Testis (tissue), 3 donors: Measurements from ENCODE around the gene HDAC2. TPM values are rescaled to one million over a fixed set of nuclear protein-coding genes. Genes with fewer than 3 reads are reported as not detected.

Experiments used
- DNase-seq: peaks from one replicate; pipeline ENCODE4 v3.0.0-alpha.2; 2019
- H3K27ac ChIP-seq, 2 donors: fragments of 200-600 bp; sonication (generic); one replicate each; pipeline ENCODE4 v1.5.1; 2019
- H3K27me3 ChIP-seq: fragments of 200-600 bp; sonication (generic); one replicate; pipeline ENCODE4 v1.5.1; 2019
- H3K36me3 ChIP-seq: fragments of 200-600 bp; sonication (generic); one replicate; pipeline ENCODE4 v1.5.1; 2017; ENCODE audit warnings: low read depth; ENCODE audit errors: missing control alignments
- H3K4me1 ChIP-seq: fragments of 200-600 bp; sonication (generic); one replicate; pipeline ENCODE4 v1.5.1; 2019
- H3K4me3 ChIP-seq, 2 donors: fragments of 200-600 bp; sonication (generic); one replicate each; pipeline ENCODE4 v1.5.1; 2017 to 2019
- H3K9me3 ChIP-seq: fragments of 200-600 bp; sonication (generic); one replicate; pipeline ENCODE4 v1.5.1; 2017
- POLR2A ChIP-seq: fragments of 450-650 bp; IDR thresholded peaks from one replicate; pipeline ENCODE4 v1.6.1; 2017; ENCODE audit warnings: antibody characterized with exemption, mild to moderate bottlenecking, moderate library complexity
- WGBS, 2 donors: methylation state at CpG; one replicate each; pipeline ENCODE4 v1.1.5; 2018; 5-methylcytosine and 5-hydroxymethylcytosine counted together
- intact Hi-C: fragments of 100-400 bp; cut with DNase I; formaldehyde crosslinking; loops from one replicate; pipeline ENCODE4 v1.15.1; 2023; ENCODE audit warnings: low total_unique reads
- polyA plus RNA-seq: library from polyadenylated mRNA; stranded (reverse); fragments of 350-450 nt; fragmentation: Illumina TruSeq; extraction: RNeasy Lipid Tissue Mini Kit (QIAGEN cat#74804); gene quantifications from one replicate; pipeline ENCODE4 v1.2.3, GENCODE V29; 2014; ENCODE audit warnings: low read depth, low replicate concordance; ENCODE audit not compliant: insufficient read depth
- total RNA-seq, 2 donors: library from RNA; depleted of rRNA; stranded (reverse); fragments of >200 nt; gene quantifications; one replicate each; pipeline ENCODE4 v1.2.3, GENCODE V29; 2016
- TF ChIP-seq, protein P1 (sequence below), 3 experiments: fragments of 450-650 bp in 2 of 3; fragments of 200-600 bp in 1 of 3; sonication (generic) in 1 of 3; IDR thresholded peaks; one replicate each; pipeline ENCODE4 v1.5.1; 2016 to 2019; ENCODE audit warnings: antibody characterized with exemption in 3 of 3, mild to moderate bottlenecking in 2 of 3, moderate library complexity in 1 of 3

The HDAC2 gene
- total and polyA plus RNA-seq, 3 donors from 2014 or later = 99.3 to 146 (median 119) TPM

DNA sequence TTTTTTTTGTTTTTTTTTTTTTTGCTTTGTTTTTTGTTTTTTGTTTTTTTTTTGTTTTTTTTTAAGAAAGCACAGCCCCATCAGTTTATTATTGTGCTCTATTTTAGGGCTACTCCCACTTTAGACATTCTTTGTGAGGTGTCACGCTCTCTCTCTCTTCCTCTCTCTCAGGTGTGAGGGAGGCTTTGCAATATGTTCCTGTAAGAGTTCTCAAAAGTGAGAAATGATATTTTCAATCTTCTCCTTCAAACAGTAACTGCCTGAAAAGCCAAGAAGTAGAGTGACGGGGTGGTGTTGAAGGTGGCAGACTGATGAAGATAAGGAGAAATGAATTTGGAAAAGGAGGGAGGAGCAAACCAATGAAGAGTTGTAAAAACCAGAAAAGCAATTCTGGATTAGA lies 28.3 kb upstream of the HDAC2 start:
- Histone ChIP-seq H3K4me1 (peaks cover 8% of the 10 kb centered on the region), H3K9me3 (no peaks in the 10 kb centered on the region), H3K4me3 (no peak overlapping the region), H3K27ac (no peak overlapping the region), H3K36me3 (no peaks in the 10 kb centered on the region), H3K27me3 (no peaks in the 10 kb centered on the region)
- DNase-seq = no peak
- intact Hi-C loops = no loop called here
- WGBS, 2 donors = 92% methylated on average over 2 of the region's 2 CpGs
- no peak for TF ChIP-seq POLR2A
- TF ChIP-seq, protein P1, sequence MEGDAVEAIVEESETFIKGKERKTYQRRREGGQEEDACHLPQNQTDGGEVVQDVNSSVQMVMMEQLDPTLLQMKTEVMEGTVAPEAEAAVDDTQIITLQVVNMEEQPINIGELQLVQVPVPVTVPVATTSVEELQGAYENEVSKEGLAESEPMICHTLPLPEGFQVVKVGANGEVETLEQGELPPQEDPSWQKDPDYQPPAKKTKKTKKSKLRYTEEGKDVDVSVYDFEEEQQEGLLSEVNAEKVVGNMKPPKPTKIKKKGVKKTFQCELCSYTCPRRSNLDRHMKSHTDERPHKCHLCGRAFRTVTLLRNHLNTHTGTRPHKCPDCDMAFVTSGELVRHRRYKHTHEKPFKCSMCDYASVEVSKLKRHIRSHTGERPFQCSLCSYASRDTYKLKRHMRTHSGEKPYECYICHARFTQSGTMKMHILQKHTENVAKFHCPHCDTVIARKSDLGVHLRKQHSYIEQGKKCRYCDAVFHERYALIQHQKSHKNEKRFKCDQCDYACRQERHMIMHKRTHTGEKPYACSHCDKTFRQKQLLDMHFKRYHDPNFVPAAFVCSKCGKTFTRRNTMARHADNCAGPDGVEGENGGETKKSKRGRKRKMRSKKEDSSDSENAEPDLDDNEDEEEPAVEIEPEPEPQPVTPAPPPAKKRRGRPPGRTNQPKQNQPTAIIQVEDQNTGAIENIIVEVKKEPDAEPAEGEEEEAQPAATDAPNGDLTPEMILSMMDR (IDR thresholded peaks at IDR 0.05) = no peak

DNA sequence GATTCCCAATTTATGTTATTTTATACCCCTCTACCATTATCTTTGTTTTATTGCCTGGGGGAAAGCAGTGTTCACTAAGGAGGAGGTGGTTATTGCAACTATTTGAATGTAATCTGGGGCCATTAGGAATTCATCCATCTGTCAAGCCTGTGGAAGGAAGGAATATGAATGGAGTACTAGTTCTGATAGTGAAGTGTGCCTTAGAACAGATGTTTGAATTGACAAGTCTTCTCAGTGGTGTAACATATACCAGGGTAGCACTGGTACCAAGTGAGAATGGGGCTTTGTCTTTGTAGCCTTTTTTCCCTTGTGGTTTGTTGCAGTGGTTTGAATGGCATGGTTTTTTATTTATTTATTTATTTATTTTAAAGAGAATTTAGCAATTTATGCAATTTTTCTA lies 27.9 kb upstream of the HDAC2 start:
- intact Hi-C loops = no loop called here
- Histone ChIP-seq H3K27me3 (no peaks in the 10 kb centered on the region), H3K27ac (no peak overlapping the region), H3K4me3 (no peak overlapping the region), H3K4me1 (peaks cover 8% of the 10 kb centered on the region), H3K36me3 (no peaks in the 10 kb centered on the region), H3K9me3 (no peaks in the 10 kb centered on the region)
- TF ChIP-seq, protein P1 (IDR thresholded peaks at IDR 0.05) = no peak
- no peak for TF ChIP-seq POLR2A
- DNase-seq = no peak

DNA sequence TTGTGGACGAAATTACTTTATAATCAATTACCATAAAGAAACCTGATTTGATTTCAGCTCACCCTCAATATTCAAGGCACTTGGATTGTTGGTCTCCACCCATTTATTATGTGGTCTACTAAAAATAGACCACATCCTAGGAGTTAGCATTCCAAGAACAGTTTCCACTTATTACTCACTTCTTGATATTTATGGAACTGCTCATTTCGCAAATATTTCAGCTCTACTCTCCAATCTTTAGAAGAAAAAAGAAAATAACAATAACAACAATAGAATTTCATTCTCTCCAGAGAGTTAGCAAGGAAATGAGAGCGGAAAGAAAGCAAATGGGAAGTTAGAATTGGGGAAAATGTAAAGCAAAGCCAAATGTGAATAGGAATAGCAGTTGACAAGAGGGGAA lies 26.2 kb upstream of the HDAC2 start:
- H3K4me3 ChIP-seq = no peak overlapping the region
- intact Hi-C loops = no loop called here
- 57 to 63% methylated on average over 3 of the region's 3 CpGs for WGBS, 2 donors
- no peak for DNase-seq
- H3K36me3 ChIP-seq = no peaks in the 10 kb centered on the region
- H3K4me1 ChIP-seq = peaks cover 8% of the 10 kb centered on the region
- H3K27me3 ChIP-seq = no peaks in the 10 kb centered on the region
- no peak for TF ChIP-seq POLR2A
- TF ChIP-seq, protein P1 (IDR thresholded peaks at IDR 0.05) = no peak
- H3K9me3 ChIP-seq = no peaks in the 10 kb centered on the region
- H3K27ac ChIP-seq = no peak overlapping the region

DNA sequence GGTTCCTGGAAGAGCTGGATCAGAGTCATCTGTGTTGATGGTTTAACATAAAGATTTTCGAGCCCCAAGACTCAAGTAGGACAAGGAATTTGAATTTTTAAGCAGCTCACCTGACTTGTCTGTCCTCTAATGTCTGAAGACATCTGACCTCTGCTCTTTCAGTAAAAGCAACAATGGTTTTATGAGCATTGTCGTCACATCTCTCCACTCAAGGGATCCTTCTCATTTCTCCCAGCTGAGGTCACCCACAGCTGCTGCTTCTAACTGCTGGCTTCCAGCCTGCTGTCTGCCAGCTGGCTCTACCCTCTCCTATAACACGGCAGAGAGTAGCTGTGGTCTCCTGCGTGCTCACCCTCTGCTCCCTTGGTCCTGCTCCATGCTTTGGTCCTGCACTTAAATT lies 24.7 kb upstream of the HDAC2 start:
- DNase-seq = peak; percentile 36
- Histone ChIP-seq H3K4me1 (peaks cover 8% of the 10 kb centered on the region), H3K4me3 (no peak overlapping the region), H3K9me3 (no peaks in the 10 kb centered on the region), H3K27me3 (no peaks in the 10 kb centered on the region), H3K36me3 (no peaks in the 10 kb centered on the region), H3K27ac (no peak overlapping the region)
- intact Hi-C loops = no loop called here
- 17 to 25% methylated on average over 4 of the region's 4 CpGs for WGBS, 2 donors
- TF ChIP-seq, protein P1 (IDR thresholded peaks at IDR 0.05) = no peak
- no peak for TF ChIP-seq POLR2A

DNA sequence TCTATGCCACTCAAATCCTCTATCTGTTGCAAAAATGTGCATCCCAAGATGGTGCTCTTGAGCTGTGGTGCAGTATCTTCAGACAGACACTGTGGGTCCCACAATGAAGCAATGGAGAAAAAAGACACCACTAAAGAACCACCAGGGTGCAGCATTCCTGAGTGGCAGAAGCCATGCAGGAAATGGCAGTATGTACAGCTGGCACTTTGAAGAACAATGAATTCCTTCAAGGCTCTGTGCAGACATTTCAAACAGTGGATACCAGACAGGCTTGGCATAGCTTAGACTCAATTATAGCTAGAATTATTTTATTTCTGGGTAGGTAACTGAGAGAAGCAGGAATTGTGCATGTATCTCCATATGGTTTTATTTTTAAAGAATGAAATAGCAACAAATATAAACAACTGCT lies 24.0 kb upstream of the HDAC2 start:
- Histone ChIP-seq H3K9me3 (no peaks in the 10 kb centered on the region), H3K36me3 (no peaks in the 10 kb centered on the region), H3K4me3 (no peak overlapping the region), H3K27me3 (no peaks in the 10 kb centered on the region), H3K4me1 (peaks cover 8% of the 10 kb centered on the region), H3K27ac (no peak overlapping the region)
- TF ChIP-seq, protein P1 (IDR thresholded peaks at IDR 0.05) = peak; percentile 37 to 52 (median 41)
- no peak for TF ChIP-seq POLR2A
- DNase-seq = peak; percentile 75
- intact Hi-C loops = no loop called here
